SK-N-SH (cell line): Measurements from ENCODE around the gene NYAP2.

Experiments used
- EP300 ChIP-seq, 2 experiments: IDR thresholded peaks; 2 replicates each; pipeline versions ENCODE4 v1.4.0 to v1.6.1; 2012; ENCODE audit warnings: borderline replicate concordance in 1 of 2, low read depth in 1 of 2, low read length in 1 of 2
- GABPA ChIP-seq: IDR thresholded peaks from 2 replicates; pipeline ENCODE4 v1.4.0; 2012; ENCODE audit warnings: low read depth, mild to moderate bottlenecking
- RFX5 ChIP-seq: IDR thresholded peaks from 2 replicates; pipeline ENCODE4 v1.6.1; 2012; ENCODE audit warnings: mild to moderate bottlenecking, improper control_type of control experiment, low read length
- RXRA ChIP-seq: IDR thresholded peaks from 2 replicates; pipeline ENCODE4 v1.4.0; 2012; ENCODE audit warnings: low read depth, mild to moderate bottlenecking, borderline replicate concordance
- TAF1 ChIP-seq: IDR thresholded peaks from 2 replicates; pipeline ENCODE4 v1.6.1; 2012; ENCODE audit warnings: low read depth, mild to moderate bottlenecking, low read length, moderate library complexity, borderline replicate concordance
- TF ChIP-seq, protein P1 (sequence below): fragments of 200-600 bp; sonication (generic); IDR thresholded peaks from 2 replicates; pipeline ENCODE4 v1.6.1; 2017; ENCODE audit warnings: antibody characterized with exemption, mild to moderate bottlenecking, moderate library complexity
- TF ChIP-seq, protein P2 (sequence below): IDR thresholded peaks from 2 replicates; pipeline ENCODE4 v1.6.1; 2012; ENCODE audit warnings: mild to moderate bottlenecking, low read depth, low read length, moderate library complexity

DNA sequence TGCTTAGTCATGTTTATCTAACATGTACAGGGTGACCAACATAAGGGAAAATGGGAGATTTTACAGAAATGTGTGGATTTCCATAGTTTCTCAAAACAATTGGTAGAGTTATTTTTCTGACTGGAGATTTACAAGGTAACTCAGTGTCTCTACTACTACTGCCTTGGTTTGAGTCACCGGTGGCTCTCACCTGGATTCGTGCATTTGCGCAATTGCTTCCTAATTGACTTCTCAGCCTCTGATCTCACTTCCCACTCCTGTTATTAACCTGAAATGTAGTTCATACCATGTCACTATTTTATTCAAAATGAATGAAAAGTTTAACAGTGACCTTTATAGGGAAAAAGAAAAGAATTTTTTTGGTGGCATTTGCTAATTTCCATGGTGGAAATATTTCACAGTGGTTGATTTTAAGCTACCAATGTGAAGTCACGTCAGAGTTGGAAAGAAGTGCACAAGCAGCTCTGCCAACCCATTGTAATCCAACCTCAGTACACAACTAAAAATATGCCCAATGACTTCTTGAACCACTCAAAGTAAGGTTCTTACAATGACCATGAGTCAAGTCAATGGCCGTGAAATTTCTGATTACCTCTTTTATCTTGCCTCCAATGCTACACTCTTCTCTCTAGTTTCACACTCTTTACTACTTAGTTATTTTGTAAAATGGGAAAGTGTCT is 94.0 kb downstream of the NYAP2 start:
- TF ChIP-seq TAF1: no peak
- TF ChIP-seq RFX5: no peak
- TF ChIP-seq, protein P1, sequence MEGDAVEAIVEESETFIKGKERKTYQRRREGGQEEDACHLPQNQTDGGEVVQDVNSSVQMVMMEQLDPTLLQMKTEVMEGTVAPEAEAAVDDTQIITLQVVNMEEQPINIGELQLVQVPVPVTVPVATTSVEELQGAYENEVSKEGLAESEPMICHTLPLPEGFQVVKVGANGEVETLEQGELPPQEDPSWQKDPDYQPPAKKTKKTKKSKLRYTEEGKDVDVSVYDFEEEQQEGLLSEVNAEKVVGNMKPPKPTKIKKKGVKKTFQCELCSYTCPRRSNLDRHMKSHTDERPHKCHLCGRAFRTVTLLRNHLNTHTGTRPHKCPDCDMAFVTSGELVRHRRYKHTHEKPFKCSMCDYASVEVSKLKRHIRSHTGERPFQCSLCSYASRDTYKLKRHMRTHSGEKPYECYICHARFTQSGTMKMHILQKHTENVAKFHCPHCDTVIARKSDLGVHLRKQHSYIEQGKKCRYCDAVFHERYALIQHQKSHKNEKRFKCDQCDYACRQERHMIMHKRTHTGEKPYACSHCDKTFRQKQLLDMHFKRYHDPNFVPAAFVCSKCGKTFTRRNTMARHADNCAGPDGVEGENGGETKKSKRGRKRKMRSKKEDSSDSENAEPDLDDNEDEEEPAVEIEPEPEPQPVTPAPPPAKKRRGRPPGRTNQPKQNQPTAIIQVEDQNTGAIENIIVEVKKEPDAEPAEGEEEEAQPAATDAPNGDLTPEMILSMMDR: no peak
- TF ChIP-seq RXRA: no peak
- TF ChIP-seq, protein P2, sequence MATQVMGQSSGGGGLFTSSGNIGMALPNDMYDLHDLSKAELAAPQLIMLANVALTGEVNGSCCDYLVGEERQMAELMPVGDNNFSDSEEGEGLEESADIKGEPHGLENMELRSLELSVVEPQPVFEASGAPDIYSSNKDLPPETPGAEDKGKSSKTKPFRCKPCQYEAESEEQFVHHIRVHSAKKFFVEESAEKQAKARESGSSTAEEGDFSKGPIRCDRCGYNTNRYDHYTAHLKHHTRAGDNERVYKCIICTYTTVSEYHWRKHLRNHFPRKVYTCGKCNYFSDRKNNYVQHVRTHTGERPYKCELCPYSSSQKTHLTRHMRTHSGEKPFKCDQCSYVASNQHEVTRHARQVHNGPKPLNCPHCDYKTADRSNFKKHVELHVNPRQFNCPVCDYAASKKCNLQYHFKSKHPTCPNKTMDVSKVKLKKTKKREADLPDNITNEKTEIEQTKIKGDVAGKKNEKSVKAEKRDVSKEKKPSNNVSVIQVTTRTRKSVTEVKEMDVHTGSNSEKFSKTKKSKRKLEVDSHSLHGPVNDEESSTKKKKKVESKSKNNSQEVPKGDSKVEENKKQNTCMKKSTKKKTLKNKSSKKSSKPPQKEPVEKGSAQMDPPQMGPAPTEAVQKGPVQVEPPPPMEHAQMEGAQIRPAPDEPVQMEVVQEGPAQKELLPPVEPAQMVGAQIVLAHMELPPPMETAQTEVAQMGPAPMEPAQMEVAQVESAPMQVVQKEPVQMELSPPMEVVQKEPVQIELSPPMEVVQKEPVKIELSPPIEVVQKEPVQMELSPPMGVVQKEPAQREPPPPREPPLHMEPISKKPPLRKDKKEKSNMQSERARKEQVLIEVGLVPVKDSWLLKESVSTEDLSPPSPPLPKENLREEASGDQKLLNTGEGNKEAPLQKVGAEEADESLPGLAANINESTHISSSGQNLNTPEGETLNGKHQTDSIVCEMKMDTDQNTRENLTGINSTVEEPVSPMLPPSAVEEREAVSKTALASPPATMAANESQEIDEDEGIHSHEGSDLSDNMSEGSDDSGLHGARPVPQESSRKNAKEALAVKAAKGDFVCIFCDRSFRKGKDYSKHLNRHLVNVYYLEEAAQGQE: no peak
- no peak for TF ChIP-seq EP300 (IDR thresholded peaks at IDR 0.05; ENCODE audit: borderline replicate concordance in 1 of 2, low read depth in 1 of 2, low read length in 1 of 2)
- TF ChIP-seq GABPA: no peak
